ENCODE data around the gene NEK9.
"Not testable (repeated sequence)": the region's sequence is repeated elsewhere in the genome, so short reads cannot be mapped to it uniquely, and the experiment has no call there.

NEK9 gene

GRCh38 chr14:75126679-75127473, at the start of gene NEK9:
NEK9 (minus strand) TSS chr14:75127048; CDS start chr14:75126921, 127 bp downstream.
- intact Hi-C loops (cut with DNase I), result loop anchor here (10.0 kb wide), 1 partner anchor 368 kb away; no protein-coding TSS in a partner anchor
- peak; percentile 92 to 99 (median 94) for DNase-seq

- DNase-seq, result peak; percentile 85 to 98 (median 90)
- intact Hi-C loops (cut with DNase I), result loop anchor here (2.0 to 5.0 kb wide), 3 partner anchors 43 to 121 kb away; no protein-coding TSS in a partner anchor
Observed at GRCh38 chr14:75176142-75176820, 49.4 kb upstream of the NEK9 start, which contains the start of gene TMED10. TMED10 (minus strand) TSS chr14:75176612; CDS start chr14:75176579, 33 bp downstream.

GRCh38 chr14:75175677-75176141, 48.9 kb upstream of the NEK9 start:
- no peak for DNase-seq
- intact Hi-C loops (cut with DNase I), result loop anchor here (2.0 to 5.0 kb wide), 3 partner anchors 43 to 122 kb away; no protein-coding TSS in a partner anchor

- no peak for DNase-seq
- intact Hi-C loops (cut with DNase I), result no loop called here
Observed at GRCh38 chr14:75174066-75174465, 47.2 kb upstream of the NEK9 start.

DNA sequence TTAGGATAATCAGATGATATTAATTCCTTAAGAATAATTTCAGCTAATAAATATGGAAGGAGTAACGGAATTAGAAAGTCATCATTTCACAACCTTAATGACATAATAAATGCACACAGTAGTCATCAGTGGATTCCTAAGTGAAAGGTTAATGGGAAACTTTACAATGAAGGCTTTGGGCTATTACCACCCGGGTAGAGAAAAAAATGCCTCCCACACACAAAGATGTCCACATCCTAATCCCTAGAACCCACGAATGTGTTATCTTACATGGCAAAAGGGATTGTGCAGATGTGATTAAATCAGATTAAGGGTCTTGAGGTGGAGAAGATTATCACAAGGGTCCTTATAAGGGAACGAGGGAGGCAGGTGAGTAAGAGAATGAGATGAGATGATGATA, 43.9 kb upstream of the NEK9 start:
- no peak for DNase-seq
- intact Hi-C loops (cut with DNase I), result no loop called here

- DNase-seq, result no peak
- intact Hi-C loops (cut with DNase I), result no loop called here
Observed at GRCh38 chr14:75168586-75169335, 41.9 kb upstream of the NEK9 start.

GRCh38 chr14:75167325-75167724, 40.5 kb upstream of the NEK9 start:
- intact Hi-C loops (cut with DNase I), result no loop called here
- no peak for DNase-seq

DNA sequence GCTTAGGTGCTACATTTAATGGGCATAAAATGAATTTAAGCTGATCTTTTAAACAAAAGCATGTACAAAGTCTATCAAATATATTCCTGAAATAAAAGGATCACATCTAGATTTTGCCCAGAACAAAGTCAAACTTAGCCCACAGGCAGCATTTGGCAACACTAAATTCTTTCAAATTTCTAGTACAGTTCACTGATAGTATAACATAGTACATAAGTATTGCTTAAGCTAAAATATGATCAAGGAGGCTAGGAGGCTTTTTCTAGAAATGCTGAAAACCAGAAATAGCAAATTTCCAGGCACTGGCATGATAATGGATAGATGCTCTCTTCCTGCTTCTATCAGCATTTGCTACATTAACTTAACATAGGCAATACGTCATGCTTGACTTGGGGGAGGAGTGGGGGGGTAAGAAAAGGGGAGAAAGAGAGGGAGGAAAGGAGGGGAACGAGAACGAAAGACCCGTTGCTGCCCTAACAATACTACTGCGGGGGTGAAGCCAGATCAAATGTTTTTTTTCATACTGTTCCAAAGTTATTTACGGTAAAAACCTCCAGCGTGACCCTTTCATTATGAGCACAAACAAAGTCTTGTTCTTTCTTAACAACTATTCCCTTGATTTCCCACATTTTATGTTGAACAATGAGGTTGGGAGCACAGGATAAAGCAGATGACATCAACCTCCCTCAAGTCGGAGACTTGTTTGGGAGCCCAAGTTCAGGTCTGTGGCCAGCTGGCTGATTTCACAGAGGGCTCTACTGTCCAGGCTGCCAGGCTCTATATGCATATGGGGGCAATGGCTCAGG, 38.9 kb upstream of the NEK9 start:
- intact Hi-C loops (cut with DNase I), result no loop called here
- DNase-seq, result peak; percentile 56 to 96 (median 70)

GRCh38 chr14:75164809-75165208, 38.0 kb upstream of the NEK9 start:
- no peak for DNase-seq
- intact Hi-C loops (cut with DNase I), result no loop called here

DNA sequence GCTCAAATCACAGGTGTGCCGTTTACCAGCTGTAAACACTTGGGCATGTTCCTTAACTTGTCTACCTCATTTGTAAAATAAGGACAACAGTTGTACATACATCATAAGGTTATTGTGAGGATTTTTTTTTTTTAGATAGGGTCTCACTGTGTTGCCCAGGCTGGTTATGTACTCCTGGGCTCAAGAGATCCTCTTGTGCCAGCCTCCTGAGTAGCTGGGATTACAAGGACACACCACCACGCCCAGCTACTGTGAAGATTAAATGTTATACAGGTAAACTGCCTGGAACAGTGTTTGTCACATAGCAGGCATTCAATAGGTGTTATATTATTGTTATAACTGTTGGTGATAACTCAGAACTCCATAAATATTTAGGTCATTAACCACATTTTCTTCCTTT, 36.8 kb upstream of the NEK9 start:
- DNase-seq, result no peak
- intact Hi-C loops (cut with DNase I), result no loop called here

DNA sequence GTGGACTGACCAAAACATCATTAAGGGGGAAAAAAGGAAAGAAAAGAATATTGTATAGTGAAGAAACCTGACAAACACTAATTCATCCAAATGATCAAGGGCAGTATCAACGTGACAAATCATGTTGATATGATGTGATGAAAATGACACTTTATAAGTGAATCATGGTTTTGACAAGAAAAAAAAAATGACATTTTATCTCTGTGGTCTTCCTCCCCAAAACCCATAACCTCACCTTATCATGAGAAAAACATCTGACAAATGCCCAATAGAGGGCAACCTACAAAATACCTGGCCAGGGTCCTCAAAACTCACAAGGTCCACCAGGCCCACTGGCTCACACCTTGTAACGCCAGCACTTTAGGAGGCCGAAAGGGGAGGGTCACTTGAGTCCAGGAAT, 35.8 kb upstream of the NEK9 start:
- no peak for DNase-seq
- intact Hi-C loops (cut with DNase I), result no loop called here

DNA sequence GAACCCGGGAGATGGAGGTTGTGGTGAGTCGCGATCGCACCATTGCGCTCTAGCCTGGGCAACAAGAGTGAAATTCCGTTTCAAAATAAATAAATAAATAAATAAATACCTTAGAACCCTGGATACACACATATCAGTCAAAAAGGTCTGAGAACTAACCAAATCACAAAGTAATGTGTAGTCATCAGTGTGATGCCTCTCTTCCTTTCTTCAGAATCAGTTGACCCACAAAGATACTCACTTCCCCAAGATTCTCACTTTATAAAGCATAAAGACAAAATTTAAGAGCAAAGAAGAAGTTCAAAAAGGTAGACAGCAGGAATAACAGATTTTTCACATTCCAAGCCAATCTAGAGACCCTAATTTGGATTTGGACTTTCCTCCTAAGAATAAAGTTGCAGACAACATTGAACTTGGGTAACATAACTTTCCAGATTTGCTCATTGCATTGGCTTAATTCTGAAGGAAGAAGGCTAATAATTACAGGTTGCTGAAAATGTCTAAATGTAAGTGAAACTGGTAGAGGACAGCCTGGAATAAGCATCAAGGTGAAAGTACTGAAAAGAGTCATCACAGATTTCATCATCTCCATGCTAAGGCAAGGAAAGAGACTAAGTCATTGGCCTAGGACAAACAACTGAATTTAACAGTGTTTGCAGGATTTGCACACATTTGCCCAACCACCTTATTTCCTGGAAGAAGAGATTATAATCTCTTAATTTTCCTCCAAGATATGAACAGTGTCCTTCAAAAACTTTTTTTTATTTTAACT, 32.2 kb upstream of the NEK9 start:
- no peak for DNase-seq
- intact Hi-C loops (cut with DNase I), result no loop called here

DNA sequence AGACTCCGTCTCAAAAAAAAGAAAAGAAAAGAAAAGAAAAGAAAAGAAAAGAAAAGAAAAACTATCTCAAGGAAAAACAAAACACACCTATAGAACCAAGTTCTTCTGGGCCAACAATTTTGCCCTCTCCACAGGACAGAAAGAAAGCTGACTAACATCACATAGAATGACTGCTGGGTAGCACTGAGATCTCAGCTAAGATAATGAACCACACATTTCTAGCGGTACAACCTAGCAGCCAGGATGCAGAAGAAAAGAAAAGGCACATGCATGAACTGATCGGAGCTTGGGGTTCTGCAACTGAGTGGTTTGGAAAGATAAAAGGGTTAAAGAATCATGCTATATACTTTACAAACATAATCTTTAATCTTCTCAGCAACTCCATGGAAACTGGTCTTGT, 30.1 kb upstream of the NEK9 start:
- intact Hi-C loops (cut with DNase I), result no loop called here
- DNase-seq, result no peak

GRCh38 chr14:75156111-75156510, 29.3 kb upstream of the NEK9 start:
- DNase-seq, result no peak
- intact Hi-C loops (cut with DNase I), result no loop called here

DNA sequence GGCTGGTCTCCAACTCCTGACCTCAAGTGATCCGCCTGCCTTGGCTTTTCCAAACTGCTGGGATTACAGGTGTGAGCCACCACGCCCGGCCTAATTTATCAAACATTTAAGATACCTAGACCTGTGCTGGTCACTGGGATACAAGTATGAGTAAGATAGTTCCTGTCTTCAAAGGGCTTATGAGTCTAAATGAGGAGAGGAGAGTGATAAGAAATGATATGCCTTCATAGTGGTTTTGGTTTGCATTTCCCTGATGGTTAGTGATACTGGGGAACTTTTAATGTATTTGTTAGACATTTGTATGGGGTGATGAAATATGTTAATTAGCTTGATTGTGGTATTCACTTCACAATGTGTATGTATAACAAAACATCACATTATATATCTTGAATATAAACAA, 28.3 kb upstream of the NEK9 start:
- DNase-seq, result no peak
- intact Hi-C loops (cut with DNase I), result no loop called here

DNA sequence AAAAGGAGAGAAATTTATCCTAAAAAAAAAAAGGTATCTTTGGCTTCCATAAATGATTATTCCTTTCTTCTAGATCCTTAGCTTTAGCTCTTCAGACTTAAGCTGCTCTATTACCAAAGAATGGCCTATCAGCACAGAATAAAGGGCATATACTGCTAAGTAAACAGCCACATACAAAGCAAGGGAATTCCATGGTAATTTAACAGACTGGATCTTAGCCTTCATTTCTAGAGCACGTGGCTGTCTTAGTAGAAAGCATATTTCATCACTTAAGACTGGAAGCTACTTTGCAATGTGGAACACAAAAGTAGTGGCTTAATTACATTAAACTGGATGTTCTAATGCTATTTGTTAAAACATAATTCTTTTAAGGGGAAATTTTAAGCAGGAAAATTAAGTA, 26.4 kb upstream of the NEK9 start:
- intact Hi-C loops (cut with DNase I), result no loop called here
- no peak for DNase-seq

GRCh38 chr14:75151851-75152250, 25.0 kb upstream of the NEK9 start:
- intact Hi-C loops (cut with DNase I), result no loop called here

GRCh38 chr14:75150637-75151036, 23.8 kb upstream of the NEK9 start:
- intact Hi-C loops (cut with DNase I), result not testable (repeated sequence)
- peak in 1 of 10 donors; percentile 81 for DNase-seq

More at GRCh38 chr14:75151851-75152250, 25.0 kb upstream of the NEK9 start:
- no peak for DNase-seq

DNA sequence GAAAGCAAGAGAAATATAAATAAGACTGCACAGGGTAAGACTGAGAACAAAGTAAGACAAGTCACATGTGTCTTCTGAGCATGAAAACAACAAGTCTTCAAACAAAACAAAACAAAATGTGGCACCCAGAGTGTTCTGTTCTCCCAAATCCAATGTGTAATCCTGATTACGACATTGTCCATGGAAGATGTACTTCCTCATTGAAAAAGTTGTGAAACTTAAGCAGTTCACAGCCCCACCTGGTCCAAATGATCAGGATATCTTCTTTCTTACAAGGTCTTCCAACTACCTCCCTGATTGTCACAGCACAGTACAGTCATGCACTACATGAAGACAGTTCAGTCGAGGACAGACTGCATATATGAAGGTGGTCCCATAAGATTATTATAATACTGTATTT, 23.3 kb upstream of the NEK9 start:
- intact Hi-C loops (cut with DNase I), result no loop called here
- no peak for DNase-seq
